Stimulated activated CD8-positive, alpha-beta memory T cell treated with anti-CD3 and anti-CD28 coated beads, Interleukin-7, amount 100 ng/mL, for 24 hours (primary cell): ENCODE results near the gene NDFIP2.

Experiments
- DNase-seq: peaks from one replicate; pipeline ENCODE4 v3.0.0-alpha.2; 2020; ENCODE audit warnings: low read depth

NDFIP2 gene, protein sequence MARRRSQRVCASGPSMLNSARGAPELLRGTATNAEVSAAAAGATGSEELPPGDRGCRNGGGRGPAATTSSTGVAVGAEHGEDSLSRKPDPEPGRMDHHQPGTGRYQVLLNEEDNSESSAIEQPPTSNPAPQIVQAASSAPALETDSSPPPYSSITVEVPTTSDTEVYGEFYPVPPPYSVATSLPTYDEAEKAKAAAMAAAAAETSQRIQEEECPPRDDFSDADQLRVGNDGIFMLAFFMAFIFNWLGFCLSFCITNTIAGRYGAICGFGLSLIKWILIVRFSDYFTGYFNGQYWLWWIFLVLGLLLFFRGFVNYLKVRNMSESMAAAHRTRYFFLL

DNA sequence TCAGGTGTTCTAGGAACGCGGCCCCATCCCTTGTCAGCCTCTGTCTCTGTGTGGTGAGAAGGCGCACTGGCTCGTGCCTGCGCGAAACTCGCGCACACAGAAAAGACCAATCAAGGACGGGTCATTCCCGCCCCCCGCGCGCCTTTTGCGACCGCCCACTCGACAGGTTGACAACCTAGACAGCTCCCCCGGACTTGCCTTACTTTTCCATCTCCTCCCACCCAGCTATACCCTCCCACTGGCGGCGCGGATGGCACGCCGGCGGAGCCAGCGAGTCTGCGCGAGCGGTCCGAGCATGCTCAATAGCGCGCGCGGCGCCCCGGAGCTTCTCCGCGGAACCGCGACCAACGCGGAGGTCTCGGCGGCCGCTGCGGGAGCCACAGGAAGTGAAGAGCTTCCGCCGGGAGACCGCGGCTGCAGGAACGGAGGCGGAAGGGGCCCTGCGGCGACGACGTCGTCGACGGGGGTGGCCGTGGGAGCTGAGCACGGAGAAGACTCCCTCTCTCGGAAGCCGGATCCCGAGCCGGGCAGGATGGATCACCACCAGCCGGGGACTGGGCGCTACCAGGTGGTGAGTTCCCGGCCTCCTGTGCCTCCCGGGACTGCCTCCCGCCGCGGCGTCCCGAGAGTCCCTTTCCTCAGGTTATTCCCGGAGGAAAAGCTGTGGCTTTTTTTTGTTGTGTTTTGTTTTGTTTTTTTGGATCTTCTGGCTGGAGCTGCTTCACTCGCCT lies at the start of gene NDFIP2:
Gene NDFIP2 (plus strand): TSS at position 202 of the 731 bp plus-strand sequence. CDS start 49 bp downstream, at position 251.
- DNase-seq, result peak; percentile 74

DNA sequence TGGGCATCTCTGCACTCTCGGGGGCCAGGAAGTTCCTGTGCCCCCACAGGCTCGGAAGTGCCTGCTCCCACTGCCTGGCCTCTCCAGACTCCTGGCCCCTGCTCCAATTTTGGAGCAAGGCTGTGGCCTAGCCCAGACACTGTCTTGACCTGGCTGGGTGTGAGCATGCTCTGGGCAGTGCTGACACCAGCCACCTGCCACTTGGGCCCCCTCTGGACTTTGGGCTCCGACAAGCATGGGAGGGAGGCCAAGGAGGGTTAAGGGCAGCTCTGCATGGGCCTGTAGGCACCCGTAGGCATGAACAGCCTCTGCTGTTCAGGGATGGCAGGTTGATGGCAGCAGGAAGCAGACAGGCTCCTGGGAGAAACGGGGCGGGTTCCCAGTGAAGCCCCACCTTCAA lies 48.9 kb upstream of the NDFIP2 start:
- DNase-seq, result no peak

DNA sequence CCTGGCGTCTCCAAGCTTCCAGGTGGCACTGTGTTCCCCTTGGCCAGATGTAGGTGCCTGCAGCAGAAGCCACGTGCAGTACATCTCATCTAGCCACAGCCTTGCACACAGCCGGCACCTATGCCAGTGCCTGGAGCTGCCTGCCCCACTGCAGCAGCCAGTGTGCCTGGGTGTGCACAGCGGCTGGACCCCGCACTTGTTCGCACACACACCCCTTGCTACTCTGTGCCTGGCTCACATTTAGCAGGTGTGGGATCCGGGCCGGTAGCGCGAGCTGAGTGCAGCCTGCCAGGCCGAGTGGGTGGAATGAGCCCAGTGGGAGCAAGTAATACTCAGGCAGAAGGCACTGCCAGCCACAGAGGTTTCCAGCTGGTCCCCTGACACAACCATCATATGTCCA lies 48.0 kb upstream of the NDFIP2 start:
- no peak for DNase-seq

DNA sequence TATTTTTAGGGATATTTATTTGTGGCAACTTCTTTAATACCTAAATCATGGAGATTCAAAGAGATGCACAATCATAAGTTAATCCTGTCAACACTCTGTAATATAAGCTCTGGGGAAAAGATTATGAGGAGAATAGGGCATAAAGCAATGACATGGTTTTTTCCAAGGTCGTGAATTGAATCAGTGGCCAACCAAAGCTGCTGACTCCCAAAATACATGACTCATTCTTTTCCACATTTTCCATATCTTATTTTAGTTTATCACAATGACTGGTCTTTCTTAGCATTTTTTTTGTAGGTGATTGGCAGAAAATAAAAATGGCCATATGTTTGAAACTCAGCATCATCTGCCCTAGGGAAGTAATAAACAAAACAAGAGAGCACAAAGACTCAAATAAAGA lies 46.4 kb upstream of the NDFIP2 start:
- DNase-seq, result no peak

DNA sequence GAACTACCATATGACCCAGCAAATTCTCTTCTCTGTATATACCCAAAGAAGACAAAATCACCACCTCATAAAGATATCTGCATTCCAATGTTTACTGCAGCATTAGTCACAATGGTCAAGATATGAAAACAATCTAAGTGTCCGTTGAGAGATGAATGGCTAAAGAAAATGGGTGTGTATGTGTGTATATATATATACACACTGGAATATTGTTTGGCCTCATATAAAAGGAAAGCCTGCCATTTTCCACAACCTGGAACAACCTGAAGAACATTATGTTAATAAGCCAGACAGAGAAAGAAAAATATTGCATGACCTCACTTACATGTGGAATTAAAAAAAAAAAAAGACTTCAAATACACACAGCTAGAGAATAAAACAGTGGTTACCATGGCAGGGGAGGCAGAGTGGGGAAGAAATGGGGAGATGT lies 45.4 kb upstream of the NDFIP2 start:
- no peak for DNase-seq

DNA sequence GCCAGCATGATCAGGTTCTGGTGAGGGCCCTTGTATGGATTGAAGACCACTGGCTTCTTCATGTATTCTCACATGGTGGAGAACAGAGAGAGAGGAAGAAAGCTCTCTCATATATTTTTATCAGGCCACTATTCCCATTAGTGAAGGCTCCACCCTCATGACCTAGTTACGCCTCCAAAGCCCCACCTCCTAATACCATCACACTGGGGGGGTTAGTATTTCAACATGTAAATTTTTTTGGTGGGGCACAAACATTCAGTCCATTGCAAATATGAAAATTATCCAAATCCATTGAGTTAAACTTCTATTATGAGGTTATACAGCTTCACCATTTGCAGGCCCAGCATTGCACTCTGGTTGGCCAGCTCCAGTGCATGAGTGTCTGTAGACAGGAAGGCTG lies 41.7 kb upstream of the NDFIP2 start:
- no peak for DNase-seq

DNA sequence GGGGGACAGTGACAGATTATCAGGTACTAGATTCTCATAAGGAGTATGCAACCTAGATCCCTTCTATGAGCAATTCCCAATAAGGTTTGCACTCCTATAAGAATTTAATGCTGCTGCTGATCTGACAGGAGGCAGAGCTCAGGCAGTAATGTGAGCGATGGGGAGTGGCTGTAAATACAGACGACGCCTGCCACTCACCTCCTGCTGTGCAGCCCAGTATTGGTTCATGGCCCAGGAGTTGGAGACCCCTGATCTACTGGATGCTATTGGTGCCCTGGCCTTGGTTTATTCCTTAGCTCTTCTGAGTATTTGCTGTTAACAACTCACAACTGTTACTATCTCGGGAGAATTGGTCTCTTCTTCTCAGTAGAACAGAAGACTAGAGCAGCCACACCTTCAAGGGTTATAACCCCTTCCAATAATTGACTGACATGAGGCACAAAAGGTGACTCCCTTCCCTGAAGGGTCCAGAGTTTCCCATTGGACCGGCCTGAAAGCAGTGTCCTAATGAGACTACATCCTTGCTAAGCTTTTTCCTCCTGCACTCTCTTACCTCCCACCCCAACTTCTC lies 39.9 kb upstream of the NDFIP2 start:
- no peak for DNase-seq

DNA sequence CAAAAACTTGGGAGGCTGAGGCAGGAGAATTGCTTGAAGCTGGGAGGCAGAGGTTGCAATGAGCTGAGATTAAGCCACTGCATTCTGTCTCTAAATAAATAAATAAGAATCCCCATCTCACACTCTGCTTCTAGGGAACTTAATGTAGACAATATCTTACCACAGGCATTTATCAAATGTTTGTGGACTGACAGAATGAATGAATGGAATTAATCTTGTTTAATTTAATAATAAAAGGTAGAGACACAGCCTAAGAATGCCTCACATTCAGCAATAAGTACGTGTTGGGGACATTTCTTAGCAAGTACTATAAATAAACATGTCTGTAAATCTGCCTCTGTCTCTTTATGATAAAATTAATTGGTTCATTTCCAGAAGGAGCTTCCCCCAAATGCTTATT lies 38.7 kb upstream of the NDFIP2 start:
- no peak for DNase-seq

DNA sequence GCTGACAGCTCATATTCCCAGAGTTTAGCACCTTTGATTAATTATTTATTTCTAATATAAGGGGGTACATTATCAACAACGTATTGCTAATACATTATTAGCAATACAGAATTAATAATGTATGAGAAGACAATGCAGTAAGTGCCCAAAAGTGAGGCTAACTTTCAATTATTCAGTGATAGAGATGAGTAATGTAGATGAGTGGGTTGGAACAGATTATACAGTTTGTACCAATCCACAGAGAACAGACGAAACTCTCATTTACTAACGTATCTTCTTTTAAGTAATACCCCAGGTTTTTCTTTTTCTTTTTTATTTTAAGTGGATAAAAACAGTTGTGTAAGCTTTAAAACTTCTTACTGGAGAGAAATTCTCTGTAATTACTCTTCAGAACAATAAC lies 38.2 kb upstream of the NDFIP2 start:
- no peak for DNase-seq

DNA sequence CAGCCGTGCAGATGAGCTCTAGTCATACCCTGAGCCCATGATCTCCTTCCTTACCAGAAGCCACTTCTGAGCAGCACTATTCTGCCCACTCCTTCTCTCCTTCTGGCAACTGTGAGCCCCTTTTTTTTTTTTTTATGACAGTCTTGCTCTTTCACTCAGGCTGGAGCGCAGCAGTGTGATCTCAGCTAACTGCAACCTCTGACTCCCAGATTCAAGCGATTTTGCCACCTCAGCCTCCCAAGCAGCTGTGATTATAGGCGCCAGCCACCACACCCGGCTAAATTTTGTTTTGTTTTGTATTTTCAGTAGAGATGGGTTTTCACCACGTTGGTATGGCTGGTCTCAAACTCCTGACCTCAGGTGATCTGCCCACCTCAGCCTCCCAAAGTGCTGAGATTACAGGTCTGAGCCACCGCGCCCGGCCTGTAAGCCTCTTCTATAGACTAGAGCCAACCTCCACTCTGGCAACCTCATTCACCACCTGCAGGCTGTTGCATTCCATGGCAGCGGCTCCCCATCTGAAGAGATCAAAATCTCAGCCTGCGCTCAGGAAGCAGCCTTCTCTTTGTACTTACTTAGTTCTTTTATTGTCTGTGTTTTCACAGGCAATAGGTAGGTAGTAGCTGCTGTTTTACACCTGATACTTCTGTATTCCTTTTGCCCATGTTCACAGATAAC lies 34.8 kb upstream of the NDFIP2 start:
- DNase-seq, result no peak

DNA sequence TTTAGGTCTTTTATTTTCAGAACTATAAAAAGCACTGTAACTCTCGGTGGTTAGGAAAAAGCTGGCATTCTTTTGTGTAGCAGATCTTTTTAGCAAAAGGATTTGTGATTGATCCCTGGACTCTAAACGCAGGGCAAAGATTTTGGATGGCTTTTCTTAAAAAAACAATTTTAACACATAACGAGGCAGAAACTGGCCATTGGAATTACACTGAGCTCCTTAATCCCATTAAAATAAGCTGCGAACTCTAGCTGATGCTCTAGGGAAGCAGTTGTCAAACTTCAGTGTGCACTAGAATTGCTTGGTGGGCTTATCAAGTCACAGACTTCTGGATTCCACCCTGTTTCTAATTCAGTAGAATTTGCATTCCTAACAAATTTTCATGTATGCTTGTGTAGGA lies 33.8 kb upstream of the NDFIP2 start:
- no peak for DNase-seq

DNA sequence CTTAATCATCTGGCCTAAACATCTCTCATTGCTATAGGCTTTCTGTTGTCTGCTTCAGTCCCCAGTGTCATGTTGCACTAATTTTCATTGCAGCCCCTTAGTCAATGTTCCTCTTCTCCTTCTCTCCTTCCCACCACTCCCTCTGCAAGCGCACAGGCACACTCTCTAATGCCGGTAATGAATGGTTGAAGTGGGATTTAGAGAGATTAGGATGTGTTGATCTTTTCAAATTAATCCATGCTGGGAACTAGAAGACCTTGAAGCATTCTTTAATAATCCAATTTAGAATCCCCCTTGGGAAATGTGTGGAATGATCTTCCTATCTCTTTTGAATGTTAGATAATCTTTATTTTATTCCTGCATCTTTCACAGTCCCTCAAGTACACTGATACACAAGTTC lies 33.2 kb upstream of the NDFIP2 start:
- DNase-seq, result no peak

DNA sequence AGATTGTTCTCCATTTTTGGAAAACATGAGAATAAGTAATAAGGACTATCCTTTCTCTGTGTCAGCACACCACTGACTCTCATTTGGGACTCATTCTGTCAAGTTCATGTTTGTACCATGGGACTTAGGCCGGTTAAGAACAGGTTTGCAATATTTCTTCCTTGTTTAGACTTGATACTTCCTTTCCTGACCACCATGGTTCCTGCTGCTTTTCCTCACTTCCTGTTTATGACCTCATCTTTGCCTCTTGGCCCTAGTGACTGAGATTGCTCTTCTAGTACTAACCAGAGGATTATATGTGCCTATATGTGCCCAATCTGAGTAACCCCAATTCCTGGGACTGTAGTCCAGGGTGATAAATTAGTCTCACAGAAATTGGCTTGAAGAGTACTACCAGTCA lies 32.5 kb upstream of the NDFIP2 start:
- no peak for DNase-seq

DNA sequence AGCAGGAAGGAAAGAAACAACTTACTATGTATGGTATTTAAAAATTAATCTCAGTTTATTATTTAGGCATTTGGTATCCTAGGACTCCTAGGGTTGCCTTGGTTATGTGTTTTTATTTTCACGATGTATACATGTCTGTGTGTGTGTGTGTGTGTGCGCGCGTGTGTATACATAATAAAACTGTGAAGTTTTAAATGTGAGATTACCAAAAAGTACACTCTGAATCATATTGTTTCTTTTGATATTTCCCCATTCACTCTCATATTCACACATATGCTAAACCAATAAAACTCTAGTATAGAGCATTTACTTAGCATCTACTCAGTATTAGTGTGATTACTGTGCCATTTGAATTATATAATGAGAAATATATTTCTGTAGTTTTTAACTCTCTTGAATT lies 30.8 kb upstream of the NDFIP2 start:
- no peak for DNase-seq

DNA sequence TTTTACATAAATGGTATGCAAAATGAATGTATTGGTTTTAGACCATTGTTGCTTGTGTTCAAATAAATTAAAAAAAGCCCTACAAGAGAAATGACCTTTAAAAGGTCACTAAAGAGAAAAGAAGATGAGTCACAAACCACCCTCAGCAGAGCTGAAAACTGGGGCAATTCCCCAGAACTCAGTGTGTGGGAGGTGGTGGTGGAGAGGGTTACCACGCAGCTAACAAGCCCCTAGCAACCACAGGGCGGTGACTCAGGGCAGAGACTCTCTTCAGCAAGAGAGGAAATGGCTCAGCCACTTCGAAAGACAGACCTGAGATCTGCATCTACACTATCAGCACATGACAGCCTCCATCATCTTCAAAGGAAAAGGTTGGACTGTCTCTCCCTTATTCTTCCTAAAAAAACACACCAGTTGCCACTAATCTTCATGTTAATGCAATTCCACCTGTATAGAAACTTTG lies 29.4 kb upstream of the NDFIP2 start:
- peak; percentile 85 for DNase-seq

DNA sequence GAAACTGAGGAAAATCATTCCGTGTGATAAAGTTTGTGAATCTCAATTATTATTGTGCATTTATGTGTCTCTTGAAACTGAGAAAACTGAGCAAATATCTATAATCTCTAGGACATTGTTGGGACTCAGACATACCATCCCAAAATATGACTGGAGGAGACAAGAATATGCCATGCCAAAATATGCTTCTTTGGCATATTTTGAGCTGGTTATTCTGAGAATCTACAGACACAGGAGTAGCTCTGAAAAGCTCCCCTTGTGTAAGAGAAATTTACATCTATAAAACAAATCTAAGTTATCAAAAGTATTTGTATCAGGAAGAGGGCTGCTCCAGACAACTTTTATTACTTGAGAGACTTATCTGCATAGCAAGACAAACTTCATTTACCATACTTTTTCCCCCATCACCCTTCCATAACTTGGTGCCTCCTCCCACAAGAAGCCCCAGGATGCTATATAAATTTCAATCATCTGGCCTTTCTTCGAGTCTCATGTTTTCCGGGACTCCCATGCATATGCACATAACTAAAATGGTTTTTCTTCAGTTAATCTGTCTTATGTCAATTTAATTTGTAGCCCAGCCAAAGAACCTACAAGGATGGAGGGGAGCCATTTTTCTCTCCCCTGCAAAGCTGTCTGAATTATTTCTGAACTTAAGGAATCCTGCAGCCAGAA lies 28.6 kb upstream of the NDFIP2 start:
- DNase-seq, result no peak

DNA sequence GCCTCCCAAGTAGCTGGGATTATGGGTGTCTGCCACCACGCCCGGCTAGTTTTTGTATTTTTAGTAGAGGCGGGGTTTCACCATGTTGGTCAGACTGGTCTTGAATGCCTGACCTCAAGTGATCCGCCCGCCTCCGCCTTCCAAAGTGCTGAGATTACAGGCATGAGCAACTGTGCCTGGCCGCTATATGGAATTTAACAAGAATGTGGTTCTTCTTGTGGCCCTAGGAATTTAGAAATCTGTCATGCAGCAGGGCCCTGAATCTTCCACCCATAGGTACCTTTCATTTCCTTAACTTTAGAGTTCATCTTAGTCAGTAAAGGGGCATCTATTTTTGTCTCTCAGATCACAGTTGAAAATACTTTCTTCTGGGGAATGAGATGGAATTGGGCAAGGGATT lies 25.6 kb upstream of the NDFIP2 start:
- no peak for DNase-seq

DNA sequence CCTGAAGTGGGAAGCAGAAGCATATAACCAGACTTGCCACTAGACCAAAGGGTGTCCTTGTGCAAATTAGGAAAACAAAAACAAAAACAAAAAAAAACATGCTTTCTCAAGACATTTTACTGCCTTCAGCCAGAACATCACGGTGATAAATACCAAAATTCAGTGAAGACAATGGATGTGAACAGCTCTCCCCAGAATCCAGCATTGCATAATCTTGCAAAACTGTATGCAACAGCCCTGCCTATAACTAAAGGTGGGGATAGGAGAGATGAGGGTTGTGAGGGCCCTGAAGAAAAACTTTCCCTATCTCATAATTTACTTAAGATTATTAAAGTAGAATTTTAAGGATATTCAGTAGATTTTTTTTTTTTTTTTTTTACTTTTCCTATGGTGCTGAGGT lies 24.9 kb upstream of the NDFIP2 start:
- DNase-seq, result no peak

DNA sequence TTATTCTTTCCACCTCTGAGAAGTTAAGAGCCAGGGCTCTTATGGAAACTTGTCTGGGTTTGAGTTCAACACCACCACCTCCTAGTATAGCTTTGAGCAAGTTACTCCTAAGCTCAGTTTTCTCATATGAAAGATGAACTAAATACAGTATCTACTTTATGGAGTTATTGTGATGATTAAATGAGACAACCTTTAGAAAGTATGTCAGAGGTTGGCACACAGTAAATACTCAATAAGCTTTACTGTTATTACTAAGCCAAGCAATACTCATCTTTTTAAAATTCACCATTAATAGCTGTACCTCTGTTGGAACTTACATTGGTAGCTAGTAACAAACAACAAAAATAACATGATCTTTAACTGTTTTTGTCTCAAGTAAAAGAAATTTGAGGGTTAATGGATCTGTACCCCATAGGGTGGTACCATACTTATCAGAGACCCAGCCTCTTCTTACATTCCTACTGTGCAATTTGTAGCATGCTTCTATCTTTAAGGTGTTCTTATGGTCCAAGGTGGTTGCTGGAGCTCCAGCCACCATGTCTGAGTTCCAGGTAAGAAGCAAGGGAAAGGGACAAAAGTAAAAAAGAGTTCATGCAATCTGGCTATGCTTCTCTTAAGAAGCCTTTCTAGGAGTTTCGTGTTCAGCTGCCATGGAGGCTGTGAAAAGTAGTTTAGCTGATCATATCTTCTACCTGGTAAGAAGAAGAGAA lies 24.1 kb upstream of the NDFIP2 start:
- DNase-seq, result no peak

DNA sequence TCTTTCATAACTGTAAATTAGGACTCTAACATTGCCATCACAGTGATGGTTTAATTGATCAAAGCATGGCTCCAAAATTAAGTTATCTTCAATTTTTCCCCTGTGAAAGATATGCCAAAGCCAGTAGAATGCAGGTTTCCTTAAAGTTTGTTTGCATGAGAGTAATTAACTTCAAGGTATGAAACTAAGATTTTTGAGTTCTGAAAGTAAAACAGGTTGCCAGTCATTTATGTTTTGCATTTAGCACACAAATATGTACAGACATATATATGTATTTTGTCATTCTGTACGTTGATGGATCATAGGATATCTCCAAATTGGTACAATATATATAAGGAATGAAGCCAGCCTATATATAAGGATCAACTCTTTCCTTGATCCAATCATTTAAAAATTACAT lies 23.6 kb upstream of the NDFIP2 start:
- no peak for DNase-seq

DNA sequence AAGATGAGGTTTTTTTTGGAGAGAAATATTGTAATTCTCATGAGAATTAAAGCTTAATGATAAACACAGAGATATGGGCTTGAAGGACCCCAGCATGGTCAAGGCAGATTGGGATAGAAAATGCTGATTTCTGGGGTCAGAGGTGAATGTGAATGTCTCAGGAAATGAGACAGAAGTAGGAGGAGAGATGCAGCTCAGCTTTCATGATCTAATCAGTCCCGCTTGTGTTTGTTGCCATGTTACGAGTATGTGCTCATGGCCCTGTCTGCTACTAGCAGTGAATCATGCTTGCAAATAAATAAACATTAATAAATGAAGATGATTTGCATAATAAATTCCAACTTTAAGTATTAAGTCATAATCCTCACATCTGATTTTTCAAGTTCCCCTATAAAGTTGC lies 23.0 kb upstream of the NDFIP2 start:
- no peak for DNase-seq

DNA sequence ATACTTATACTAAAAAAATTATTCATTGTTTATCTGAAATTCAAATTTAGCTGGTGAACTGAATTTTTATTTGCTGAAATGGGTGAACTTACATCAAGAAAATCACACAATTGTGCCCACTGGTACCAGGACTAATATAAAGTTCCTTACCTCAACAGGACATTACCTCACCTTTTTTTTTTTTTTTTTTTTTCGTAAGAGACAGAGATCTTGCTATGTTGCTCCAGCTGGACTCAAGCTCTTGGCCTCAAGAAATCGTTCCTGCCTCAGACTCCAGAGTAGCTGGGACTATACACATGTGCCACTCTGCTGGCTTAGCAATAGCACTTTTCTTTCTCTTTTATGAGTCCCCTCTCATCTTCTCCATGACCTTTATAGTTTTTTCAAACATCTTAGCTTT lies 22.5 kb upstream of the NDFIP2 start:
- DNase-seq, result no peak
